Endothelial cell of umbilical vein (primary cell): ENCODE data around the gene LGALS14. TPM values are rescaled to one million over a fixed set of nuclear protein-coding genes. Genes with fewer than 3 reads are reported as not detected.

ENCODE experiments used
- BruUV-seq: library from RNA; stranded (reverse); fragments of 400-500 nt; replicated peaks from 2 replicates; lab custom pipeline; 2021; lab: Mats Ljungman, UMichigan
- CTCF ChIA-PET: fragments of 300-600, 350-600 bp; sonication (Branson Sonifier 250); formaldehyde crosslinking; loops from one replicate; lab custom pipeline; 2021; ENCODE audit warnings: antibody characterized with exemption, inconsistent platforms; lab: Charles Lee
- POLR2A ChIA-PET: fragments of 300-600, 350-600 bp; sonication (Branson Sonifier 250); formaldehyde crosslinking; loops from one replicate; lab custom pipeline; 2021; ENCODE audit warnings: antibody characterized with exemption, inconsistent platforms; lab: Charles Lee
- DNase-seq: peaks from one replicate; pipeline ENCODE4 v3.0.0-alpha.2; 2011; ENCODE audit warnings: low read depth, low spot score
- FAIRE-seq: peaks from 2 replicates; lab custom pipeline; 2011; peaks lifted over from hg19 to GRCh38; lab: Jason Lieb, UNC
- H2AFZ ChIP-seq: 2 replicates; pipeline ENCODE4 v1.6.0; 2012; ENCODE audit warnings: low read depth, low read length, control low read depth, inconsistent platforms
- H3K27ac ChIP-seq: 2 replicates; pipeline ENCODE4 v1.5.1; 2011; ENCODE audit warnings: low read depth, mild to moderate bottlenecking, control low read depth, low read length, moderate library complexity; ENCODE audit not compliant: insufficient read depth
- H3K27me3 ChIP-seq, 2 experiments: 2 replicates each; pipeline versions ENCODE4 v1.6.0 to v1.6.1; 2011; ENCODE audit warnings: low read length in 2 of 2, mixed read lengths in 1 of 2; ENCODE audit not compliant: control insufficient read depth in 2 of 2, insufficient read depth in 2 of 2
- H3K36me3 ChIP-seq, 2 experiments: 2 replicates in 1 of 2; 3 replicates in 1 of 2; pipeline ENCODE4 v1.5.1; 2011; ENCODE audit warnings: low read length in 2 of 2, mild to moderate bottlenecking in 1 of 2, moderate library complexity in 1 of 2; ENCODE audit not compliant: control insufficient read depth in 2 of 2, insufficient read depth in 2 of 2; ENCODE audit errors: extremely low read depth in 1 of 2
- H3K4me1 ChIP-seq: 3 replicates; pipeline ENCODE4 v1.5.1; 2011; ENCODE audit warnings: mild to moderate bottlenecking, low read length; ENCODE audit not compliant: control insufficient read depth, insufficient read depth; ENCODE audit errors: extremely low read depth
- H3K4me2 ChIP-seq: 2 replicates; pipeline ENCODE4 v1.6.1; 2011; ENCODE audit warnings: low read length, control low read depth, mixed read lengths; ENCODE audit not compliant: insufficient read depth
- H3K4me3 ChIP-seq, 3 experiments: fragments of 200-600 bp in 1 of 3; sonication (generic), shearing (Covaris generic) in 1 of 3; replicated peaks in 1 of 3; 2 replicates each; pipeline ENCODE4 v1.5.1; 2011 to 2016; ENCODE audit warnings: control low read depth in 3 of 3, low read length in 3 of 3, mild to moderate bottlenecking in 2 of 3, inconsistent platforms in 1 of 3, low read depth in 1 of 3, moderate library complexity in 1 of 3; ENCODE audit not compliant: insufficient read depth in 1 of 3
- H3K79me2 ChIP-seq: 2 replicates; pipeline ENCODE4 v1.6.0; 2012; ENCODE audit warnings: low read length, inconsistent platforms; ENCODE audit not compliant: control insufficient read depth, insufficient read depth
- H3K9ac ChIP-seq: replicated peaks from 2 replicates; pipeline ENCODE3; 2011; ENCODE audit warnings: low read length, control low read depth; ENCODE audit not compliant: insufficient read depth; ENCODE audit errors: extremely low read depth
- H3K9me1 ChIP-seq: replicated peaks from 3 replicates; pipeline ENCODE4 v1.6.0; 2011; ENCODE audit warnings: mild to moderate bottlenecking, low read length; ENCODE audit not compliant: control insufficient read depth, insufficient read depth; ENCODE audit errors: extremely low read depth
- H3K9me3 ChIP-seq: replicated peaks from 2 replicates; pipeline ENCODE4 v1.5.1; 2012; ENCODE audit warnings: low read length, inconsistent platforms; ENCODE audit not compliant: control insufficient read depth, insufficient read depth
- H4K20me1 ChIP-seq: replicated peaks from 2 replicates; pipeline ENCODE3; 2011; ENCODE audit warnings: mild to moderate bottlenecking, low read length; ENCODE audit not compliant: control insufficient read depth, insufficient read depth; ENCODE audit errors: extremely low read depth
- EZH2 ChIP-seq: IDR thresholded peaks from 2 replicates; pipeline ENCODE4 v1.6.1; 2012; ENCODE audit warnings: borderline replicate concordance, low read depth, mild to moderate bottlenecking, moderate library complexity, low read length, inconsistent platforms; ENCODE audit not compliant: severe bottlenecking
- FOS ChIP-seq: IDR thresholded peaks from 2 replicates; pipeline ENCODE4 v1.6.1; 2011; ENCODE audit warnings: mild to moderate bottlenecking, low read length, moderate library complexity, borderline replicate concordance; ENCODE audit not compliant: insufficient read depth
- GATA2 ChIP-seq: IDR thresholded peaks from 2 replicates; pipeline ENCODE4 v1.7.0; 2011; ENCODE audit warnings: low read depth, mild to moderate bottlenecking, moderate library complexity, mixed read lengths, low read length; ENCODE audit not compliant: insufficient read length, insufficient read depth
- JUN ChIP-seq: IDR thresholded peaks from 2 replicates; pipeline ENCODE4 v1.6.1; 2011; ENCODE audit warnings: borderline replicate concordance, low read depth; ENCODE audit not compliant: insufficient read length, insufficient read depth
- MYC ChIP-seq: IDR thresholded peaks from one replicate; pipeline ENCODE4 v1.6.1; 2011; ENCODE audit warnings: mild to moderate bottlenecking, low read depth, low read length
- POLR2A ChIP-seq: IDR thresholded peaks from 2 replicates; pipeline ENCODE4 v1.6.1; 2012; ENCODE audit warnings: low read depth, mild to moderate bottlenecking, control low read depth, low read length
- POLR2AphosphoS5 ChIP-seq: IDR thresholded peaks from 2 replicates; pipeline ENCODE4 v1.6.1; 2012; ENCODE audit warnings: low read depth, mild to moderate bottlenecking, control low read depth, low read length, moderate library complexity; ENCODE audit not compliant: insufficient read depth
- dilution Hi-C: fragments of 300-500 bp; cut with MboI; formaldehyde crosslinking; loops from one replicate; pipeline ENCODE4 v1.15.0; 2019; ENCODE audit warnings: low sequenced_read_pairs; ENCODE audit not compliant: extremely low pct_ligation_motif_present
- intact Hi-C: fragments of 100-400 bp; cut with micrococcal nuclease; formaldehyde crosslinking; loops from one replicate; pipeline ENCODE4 v1.10.0; 2022
- polyA plus RNA-seq, 4 experiments: library from polyadenylated mRNA; depleted of rRNA in 3 of 4; stranded (reverse) in 3 of 4; unstranded in 1 of 4; fragments of >200 nt; gene quantifications; 2 replicates each; pipeline versions ENCODE4 v1.2.1 to v1.2.3, GENCODE V29; 2011 to 2012; ENCODE audit warnings: missing spikeins in 1 of 4
- total RNA-seq: library from RNA; stranded (reverse); gene quantifications from 2 replicates; pipeline ENCODE4 v1.2.3, GENCODE V29; 2021
- TF ChIP-seq, protein P1 (sequence below), 2 donors: IDR thresholded peaks; 1 replicate in 1 of 2; 2 replicates in 1 of 2; pipeline ENCODE4 v1.5.1; 2011; ENCODE audit warnings: low read length in 2 of 2, mild to moderate bottlenecking in 2 of 2, moderate library complexity in 2 of 2, control low read depth in 1 of 2, inconsistent platforms in 1 of 2, low read depth in 1 of 2; ENCODE audit not compliant: insufficient read depth in 1 of 2; ENCODE audit errors: extremely low read depth in 1 of 2
- TF ChIP-seq, protein P2 (sequence below): IDR thresholded peaks from 2 replicates; pipeline ENCODE4 v1.6.1; 2011; ENCODE audit not compliant: insufficient read depth, insufficient read length

Gene LGALS14
- total and polyA plus RNA-seq, 2 donors (not counting 3 experiments of a cell fraction or from before 2014, with no cell fraction given), result not detected

DNA sequence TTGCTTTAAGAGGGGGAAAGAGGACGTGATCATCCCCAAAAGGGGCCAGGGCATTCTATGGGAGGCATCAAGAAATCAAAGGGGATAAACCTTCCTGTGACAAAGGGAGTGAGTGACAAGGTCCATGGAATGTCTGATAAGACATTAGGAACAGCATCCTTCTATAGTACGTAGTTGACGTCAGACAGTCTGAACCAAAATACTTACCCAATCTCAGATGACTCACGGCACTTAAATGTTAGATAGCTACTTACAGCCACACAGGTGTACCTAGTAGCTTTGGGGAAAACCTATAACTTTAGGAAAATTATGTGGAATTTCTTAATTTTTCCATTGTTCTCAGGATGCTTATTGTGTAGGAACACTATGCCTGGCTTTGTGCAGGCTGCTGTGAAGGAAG, 43.6 kb upstream of the LGALS14 start:
- FAIRE-seq, result no peak
- BruUV-seq, result no TSS peak

More for the DNA sequence above, 43.6 kb upstream of the LGALS14 start:
- Histone ChIP-seq H3K27me3 (no peaks in the 10 kb centered on the region), H3K27ac (no peak overlapping the region), H3K36me3 (no peaks in the 10 kb centered on the region), H3K9me1 (no peaks in the 10 kb centered on the region), H3K4me2 (no peak overlapping the region), H3K9ac (no peak overlapping the region), H3K4me3 (no peak overlapping the region), H3K79me2 (no peaks in the 10 kb centered on the region), H3K9me3 (no peaks in the 10 kb centered on the region), H2AFZ (no peak overlapping the region), H3K4me1 (no peaks in the 10 kb centered on the region), H4K20me1 (no peaks in the 10 kb centered on the region)
- DNase-seq, result no peak
- intact Hi-C loops (no loop called here), dilution Hi-C loops (no loop called here)
- ChIA-PET CTCF (no interaction called here), POLR2A (no interaction called here)
- TF ChIP-seq JUN, result no peak
- TF ChIP-seq GATA2, result no peak
- no peak for TF ChIP-seq FOS
- TF ChIP-seq, protein P1, sequence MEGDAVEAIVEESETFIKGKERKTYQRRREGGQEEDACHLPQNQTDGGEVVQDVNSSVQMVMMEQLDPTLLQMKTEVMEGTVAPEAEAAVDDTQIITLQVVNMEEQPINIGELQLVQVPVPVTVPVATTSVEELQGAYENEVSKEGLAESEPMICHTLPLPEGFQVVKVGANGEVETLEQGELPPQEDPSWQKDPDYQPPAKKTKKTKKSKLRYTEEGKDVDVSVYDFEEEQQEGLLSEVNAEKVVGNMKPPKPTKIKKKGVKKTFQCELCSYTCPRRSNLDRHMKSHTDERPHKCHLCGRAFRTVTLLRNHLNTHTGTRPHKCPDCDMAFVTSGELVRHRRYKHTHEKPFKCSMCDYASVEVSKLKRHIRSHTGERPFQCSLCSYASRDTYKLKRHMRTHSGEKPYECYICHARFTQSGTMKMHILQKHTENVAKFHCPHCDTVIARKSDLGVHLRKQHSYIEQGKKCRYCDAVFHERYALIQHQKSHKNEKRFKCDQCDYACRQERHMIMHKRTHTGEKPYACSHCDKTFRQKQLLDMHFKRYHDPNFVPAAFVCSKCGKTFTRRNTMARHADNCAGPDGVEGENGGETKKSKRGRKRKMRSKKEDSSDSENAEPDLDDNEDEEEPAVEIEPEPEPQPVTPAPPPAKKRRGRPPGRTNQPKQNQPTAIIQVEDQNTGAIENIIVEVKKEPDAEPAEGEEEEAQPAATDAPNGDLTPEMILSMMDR (IDR thresholded peaks at IDR 0.05; ENCODE audit: extremely low read depth in 1 of 2, insufficient read depth in 1 of 2, low read depth in 1 of 2, low read length in 2 of 2), result no peak
- no peak for TF ChIP-seq POLR2AphosphoS5
- TF ChIP-seq EZH2, result no peak
- no peak for TF ChIP-seq MYC
- TF ChIP-seq, protein P2, sequence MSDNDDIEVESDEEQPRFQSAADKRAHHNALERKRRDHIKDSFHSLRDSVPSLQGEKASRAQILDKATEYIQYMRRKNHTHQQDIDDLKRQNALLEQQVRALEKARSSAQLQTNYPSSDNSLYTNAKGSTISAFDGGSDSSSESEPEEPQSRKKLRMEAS, result no peak
- TF ChIP-seq POLR2A, result no peak
